Mesenchymal stem cell (in vitro differentiated cells and primary cell): Measurements from ENCODE around the gene RNF215. TPM values are rescaled to one million over a fixed set of nuclear protein-coding genes. Genes with fewer than 3 reads are reported as not detected.

ENCODE experiments used
- DNase-seq: peaks from one replicate; pipeline ENCODE4 v3.0.0-alpha.2; 2013
- H2AFZ ChIP-seq: one replicate; pipeline ENCODE4 v1.6.1; 2013; ENCODE audit warnings: low read depth, mild to moderate bottlenecking, control low read depth, inconsistent platforms, low read length, moderate library complexity
- H2AK5ac ChIP-seq: 2 replicates; pipeline ENCODE4 v1.6.1; 2013; ENCODE audit warnings: low read length, moderate library complexity, mild to moderate bottlenecking, inconsistent platforms; ENCODE audit not compliant: severe bottlenecking
- H2BK120ac ChIP-seq: one replicate; pipeline ENCODE4 v1.6.1; 2013; ENCODE audit warnings: low read depth, mild to moderate bottlenecking, inconsistent platforms, low read length, moderate library complexity
- H2BK12ac ChIP-seq, 2 experiments: one replicate each; pipeline ENCODE4 v1.6.1; 2013; ENCODE audit warnings: inconsistent platforms in 2 of 2, low read length in 2 of 2, mild to moderate bottlenecking in 2 of 2, moderate library complexity in 2 of 2, control low read depth in 1 of 2
- H2BK15ac ChIP-seq: one replicate; pipeline ENCODE4 v1.6.1; 2013; ENCODE audit warnings: mild to moderate bottlenecking, low read depth, inconsistent platforms; ENCODE audit not compliant: poor library complexity, severe bottlenecking
- H2BK5ac ChIP-seq: 2 replicates; pipeline ENCODE4 v1.6.1; 2013; ENCODE audit warnings: low read depth, mild to moderate bottlenecking, low read length, control low read depth, inconsistent platforms; ENCODE audit not compliant: poor library complexity, severe bottlenecking
- H3K14ac ChIP-seq, 2 experiments: one replicate each; pipeline ENCODE4 v1.6.1; 2013; ENCODE audit warnings: inconsistent platforms in 2 of 2, low read length in 2 of 2, control low read depth in 1 of 2, mild to moderate bottlenecking in 1 of 2, moderate library complexity in 1 of 2
- H3K18ac ChIP-seq, 2 experiments: one replicate each; pipeline ENCODE4 v1.6.1; 2013; ENCODE audit warnings: inconsistent platforms in 2 of 2, low read length in 2 of 2, control low read depth in 1 of 2, low read depth in 1 of 2, mild to moderate bottlenecking in 1 of 2
- H3K23ac ChIP-seq, 2 experiments: one replicate each; pipeline ENCODE4 v1.6.1; 2013; ENCODE audit warnings: inconsistent platforms in 2 of 2, low read length in 2 of 2, mild to moderate bottlenecking in 2 of 2, moderate library complexity in 2 of 2, control low read depth in 1 of 2
- H3K27ac ChIP-seq: 2 replicates; pipeline ENCODE4 v1.5.1; 2013; ENCODE audit warnings: mild to moderate bottlenecking, moderate library complexity, low read length, control low read depth, inconsistent platforms; ENCODE audit not compliant: poor library complexity, severe bottlenecking
- H3K27me3 ChIP-seq, 2 experiments: 2 replicates each; pipeline versions ENCODE4 v1.6.1 to v1.7.0; 2013; ENCODE audit warnings: low read length in 2 of 2, mild to moderate bottlenecking in 2 of 2, moderate library complexity in 2 of 2, control low read depth in 1 of 2, inconsistent platforms in 1 of 2; ENCODE audit not compliant: control insufficient read depth in 1 of 2, insufficient read depth in 1 of 2
- H3K36me3 ChIP-seq, 2 experiments: 2 replicates each; pipeline versions ENCODE4 v1.6.1 to v1.7.0; 2013; ENCODE audit warnings: low read length in 2 of 2, control low read depth in 1 of 2, inconsistent platforms in 1 of 2, low read depth in 1 of 2, mild to moderate bottlenecking in 1 of 2; ENCODE audit not compliant: insufficient read depth in 2 of 2, control insufficient read depth in 1 of 2
- H3K4ac ChIP-seq, 2 experiments: one replicate each; pipeline ENCODE4 v1.6.1; 2013; ENCODE audit warnings: inconsistent platforms in 2 of 2, low read length in 2 of 2, mild to moderate bottlenecking in 2 of 2, moderate library complexity in 2 of 2, control low read depth in 1 of 2, low read depth in 1 of 2
- H3K4me1 ChIP-seq: 2 replicates; pipeline ENCODE4 v1.6.1; 2013; ENCODE audit warnings: low read depth, low read length, control low read depth; ENCODE audit not compliant: control insufficient read depth, insufficient read depth
- H3K4me2 ChIP-seq: 2 replicates; pipeline ENCODE4 v1.6.1; 2013; ENCODE audit warnings: low read length, mild to moderate bottlenecking, inconsistent platforms; ENCODE audit not compliant: poor library complexity, severe bottlenecking
- H3K4me3 ChIP-seq, 2 experiments: 2 replicates each; pipeline versions ENCODE4 v1.5.1 to v1.7.0; 2013; ENCODE audit warnings: low read length in 2 of 2, mild to moderate bottlenecking in 2 of 2, control low read depth in 1 of 2, low read depth in 1 of 2; ENCODE audit not compliant: insufficient read depth in 1 of 2
- H3K79me1 ChIP-seq: replicated peaks from 2 replicates; pipeline ENCODE4 v1.6.1; 2013; ENCODE audit warnings: mild to moderate bottlenecking, control low read depth, low read length, inconsistent platforms; ENCODE audit not compliant: poor library complexity, severe bottlenecking
- H3K9ac ChIP-seq: 2 replicates; pipeline ENCODE4 v1.7.0; 2013; ENCODE audit warnings: mild to moderate bottlenecking, low read length, moderate library complexity
- H3K9me3 ChIP-seq: 2 replicates; pipeline ENCODE4 v1.7.0; 2013; ENCODE audit warnings: mild to moderate bottlenecking, low read length; ENCODE audit not compliant: control insufficient read depth
- H4K8ac ChIP-seq: one replicate; pipeline ENCODE4 v1.6.1; 2013; ENCODE audit warnings: inconsistent platforms, mild to moderate bottlenecking, low read length, moderate library complexity
- H4K91ac ChIP-seq: one replicate; pipeline ENCODE4 v1.6.1; 2013; ENCODE audit warnings: mild to moderate bottlenecking, low read length, inconsistent platforms
- WGBS: methylation state at CpG from one replicate; pipeline ENCODE4 v1.1.7; 2013; ENCODE audit warnings: mixed read lengths; 5-methylcytosine and 5-hydroxymethylcytosine counted together
- small RNA-seq: library from polyadenylated mRNA; stranded (forward); fragments of <200 nt; extraction: miRNeasy Mini kit (QIAGEN cat#:217004); gene quantifications from one replicate; pipeline ENCODE3, GENCODE V24; 2013; ENCODE audit warnings: low read depth

The RNF215 gene

GRCh38 chr22:30332551-30332950 is 54.7 kb downstream of the RNF215 start:
- H2AK5ac ChIP-seq: no peak overlapping the region
- no peak for DNase-seq
- H3K4me3 ChIP-seq: no peak overlapping the region
- H3K9ac ChIP-seq: no peak overlapping the region
- no peak overlapping the region for H2AFZ ChIP-seq
- H3K79me1 ChIP-seq: peaks cover 15% of the 10 kb centered on the region
- no peaks in the 10 kb centered on the region for H3K27me3 ChIP-seq
- H2BK120ac ChIP-seq: no peak overlapping the region
- H3K23ac ChIP-seq: no peak overlapping the region
- no peak overlapping the region for H4K91ac ChIP-seq
- H2BK15ac ChIP-seq: no peak overlapping the region
- H3K27ac ChIP-seq: no peak overlapping the region
- WGBS: 99% methylated on average over 5 of the region's 5 CpGs
- no peak overlapping the region for H3K4me2 ChIP-seq
- no peak overlapping the region for H4K8ac ChIP-seq
- peaks cover 65 to 75% of the 10 kb centered on the region in 2 experiments for H3K36me3 ChIP-seq
- no peak overlapping the region for H3K18ac ChIP-seq
- H3K9me3 ChIP-seq: no peaks in the 10 kb centered on the region
- H3K14ac ChIP-seq: no peak overlapping the region
- no peak overlapping the region for H2BK5ac ChIP-seq
- no peak overlapping the region for H3K4ac ChIP-seq
- no peak overlapping the region for H2BK12ac ChIP-seq
- peaks cover 7% of the 10 kb centered on the region for H3K4me1 ChIP-seq

Small RNA genes within 50 kb of the gene (small RNA-seq; reads per million reads assigned to genes)
- not detected for gene AC004832.3
- gene RNU6-564P: not detected
